Measurements from ENCODE around the gene APC2.
A peak's percentile ranks its signal among the peaks of the same experiment; 100 is the strongest.

Gene APC2

DNA sequence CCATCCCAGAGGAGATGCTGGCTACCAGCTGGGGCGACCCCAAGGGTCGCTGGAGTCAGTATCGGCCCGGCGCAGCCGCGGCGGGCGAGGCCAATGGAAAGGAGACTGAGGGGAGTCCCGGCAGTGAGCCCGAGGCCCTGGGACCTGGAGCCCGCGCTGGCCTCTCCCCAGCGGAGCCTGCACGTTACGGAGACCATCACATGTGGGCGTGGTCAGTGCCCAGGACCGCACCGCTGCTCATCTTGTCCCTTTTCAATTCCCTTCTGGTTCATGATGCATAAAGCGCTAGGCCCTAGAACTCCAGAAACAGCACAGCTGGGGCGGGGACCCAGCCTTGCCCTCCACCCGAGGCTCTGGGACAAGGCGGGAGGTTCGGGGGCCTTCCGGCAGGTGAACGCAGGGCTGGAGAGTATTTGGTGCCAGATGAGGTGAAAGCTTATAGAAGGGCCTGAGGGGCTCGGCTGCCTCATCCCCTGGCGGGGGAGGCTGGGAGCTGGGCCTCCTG is 21.1 kb downstream of the APC2 start:
- no peak overlapping the region for H3K27ac ChIP-seq
- no peaks in the 10 kb centered on the region for H3K9me3 ChIP-seq (ENCODE audit: severe bottlenecking)
- TF ChIP-seq, protein P1, sequence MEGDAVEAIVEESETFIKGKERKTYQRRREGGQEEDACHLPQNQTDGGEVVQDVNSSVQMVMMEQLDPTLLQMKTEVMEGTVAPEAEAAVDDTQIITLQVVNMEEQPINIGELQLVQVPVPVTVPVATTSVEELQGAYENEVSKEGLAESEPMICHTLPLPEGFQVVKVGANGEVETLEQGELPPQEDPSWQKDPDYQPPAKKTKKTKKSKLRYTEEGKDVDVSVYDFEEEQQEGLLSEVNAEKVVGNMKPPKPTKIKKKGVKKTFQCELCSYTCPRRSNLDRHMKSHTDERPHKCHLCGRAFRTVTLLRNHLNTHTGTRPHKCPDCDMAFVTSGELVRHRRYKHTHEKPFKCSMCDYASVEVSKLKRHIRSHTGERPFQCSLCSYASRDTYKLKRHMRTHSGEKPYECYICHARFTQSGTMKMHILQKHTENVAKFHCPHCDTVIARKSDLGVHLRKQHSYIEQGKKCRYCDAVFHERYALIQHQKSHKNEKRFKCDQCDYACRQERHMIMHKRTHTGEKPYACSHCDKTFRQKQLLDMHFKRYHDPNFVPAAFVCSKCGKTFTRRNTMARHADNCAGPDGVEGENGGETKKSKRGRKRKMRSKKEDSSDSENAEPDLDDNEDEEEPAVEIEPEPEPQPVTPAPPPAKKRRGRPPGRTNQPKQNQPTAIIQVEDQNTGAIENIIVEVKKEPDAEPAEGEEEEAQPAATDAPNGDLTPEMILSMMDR (IDR thresholded peaks at IDR 0.05; ENCODE audit: low read depth, low read length) = no peak
- DNase-seq = peak; percentile 66
- no peaks in the 10 kb centered on the region for H3K27me3 ChIP-seq (ENCODE audit: insufficient read depth, low read depth, severe bottlenecking)
- peak overlapping the region; percentile 54 for H3K4me3 ChIP-seq (ENCODE audit: low read depth, low read length)
- H3K36me3 ChIP-seq = peaks cover 8% of the 10 kb centered on the region

DNA sequence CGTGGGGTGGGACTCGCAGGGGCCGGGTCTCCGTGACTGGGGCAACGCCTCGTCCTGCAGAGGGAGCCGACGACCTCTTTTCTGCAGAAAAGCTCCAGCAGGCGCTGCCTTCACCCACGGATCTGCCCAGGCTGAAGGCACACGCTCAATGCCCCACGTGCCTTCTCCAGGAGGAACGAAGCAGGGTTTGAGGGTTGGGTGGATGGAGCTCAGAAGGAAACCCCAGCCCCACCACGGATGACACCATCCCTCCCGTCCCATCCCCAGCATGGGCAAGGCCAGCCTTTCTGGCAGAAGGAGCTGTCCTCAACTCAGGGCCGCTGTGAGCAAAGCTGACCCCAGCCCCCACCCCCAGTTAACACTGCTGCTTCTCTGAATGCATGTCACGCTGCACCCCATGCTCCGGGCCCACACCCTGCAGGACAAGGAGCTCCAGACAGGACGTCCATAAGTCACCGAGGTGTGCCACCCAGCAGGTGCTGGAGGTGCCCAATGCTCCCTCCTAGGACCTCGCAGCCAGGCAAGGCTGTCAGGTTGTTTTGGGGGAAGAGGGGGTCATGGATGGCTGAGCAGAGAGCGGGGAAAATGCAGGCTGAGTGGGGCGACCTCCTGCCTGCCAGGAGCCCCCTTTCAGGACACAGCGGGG is 21.7 kb downstream of the APC2 start:
- Histone ChIP-seq H3K27ac (no peak overlapping the region), H3K9me3 (ENCODE audit: severe bottlenecking) (no peaks in the 10 kb centered on the region), H3K4me3 (ENCODE audit: low read depth, low read length) (peak overlapping the region; percentile 54), H3K36me3 (peaks cover 9% of the 10 kb centered on the region), H3K27me3 (ENCODE audit: insufficient read depth, low read depth, severe bottlenecking) (no peaks in the 10 kb centered on the region)
- TF ChIP-seq, protein P1 (IDR thresholded peaks at IDR 0.05; ENCODE audit: low read depth, low read length) = peak; percentile 64
- DNase-seq = no peak

DNA sequence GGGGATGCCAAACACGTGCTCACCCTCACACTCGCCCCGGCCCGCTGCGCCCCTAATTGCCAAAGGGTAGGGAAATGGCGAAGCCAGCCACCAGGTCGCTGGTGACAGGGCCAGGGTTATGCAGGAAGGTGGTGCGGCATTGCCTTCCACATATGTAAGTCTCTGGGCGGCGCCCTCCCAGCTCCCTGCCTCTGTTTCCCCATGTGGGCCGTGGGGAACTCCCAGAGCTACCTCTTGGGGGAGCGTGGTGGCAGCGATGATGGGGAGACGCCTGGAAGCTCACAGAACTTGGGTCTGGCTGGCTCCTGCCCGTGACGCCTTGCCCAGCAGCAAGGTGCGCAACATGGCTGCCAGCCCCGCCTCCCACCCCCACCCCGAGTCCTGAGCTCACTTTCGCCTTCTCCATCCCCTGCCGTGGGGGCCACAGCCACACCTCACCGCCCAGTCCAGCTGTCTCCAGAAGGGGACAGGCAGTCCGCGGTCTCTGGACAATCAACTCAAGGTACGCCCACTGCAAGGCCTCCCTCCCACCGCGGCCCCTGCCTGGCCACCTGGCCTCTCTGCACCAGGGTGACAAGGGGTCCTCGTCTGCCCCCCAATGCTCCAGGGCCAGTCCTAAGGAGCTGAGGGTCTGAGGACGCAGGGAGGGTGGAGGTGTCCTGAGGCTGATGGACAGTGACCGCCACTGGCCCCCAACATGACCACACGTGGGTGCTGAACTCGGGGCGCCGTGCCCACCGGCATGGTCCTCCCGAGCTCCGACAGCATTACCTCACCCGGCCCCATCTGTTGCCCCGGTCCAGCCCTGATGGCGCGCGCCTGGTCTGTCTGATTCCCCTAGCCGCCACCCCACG is 22.5 kb downstream of the APC2 start:
- TF ChIP-seq, protein P1 (IDR thresholded peaks at IDR 0.05; ENCODE audit: low read depth, low read length) = no peak
- peak overlapping the region; percentile 71 for H3K27ac ChIP-seq
- H3K4me3 ChIP-seq (ENCODE audit: low read depth, low read length) = peak overlapping the region; percentile 31
- DNase-seq = peak; percentile 77
- no peaks in the 10 kb centered on the region for H3K27me3 ChIP-seq (ENCODE audit: insufficient read depth, low read depth, severe bottlenecking)
- peaks cover 14% of the 10 kb centered on the region for H3K36me3 ChIP-seq
- no peaks in the 10 kb centered on the region for H3K9me3 ChIP-seq (ENCODE audit: severe bottlenecking)

DNA sequence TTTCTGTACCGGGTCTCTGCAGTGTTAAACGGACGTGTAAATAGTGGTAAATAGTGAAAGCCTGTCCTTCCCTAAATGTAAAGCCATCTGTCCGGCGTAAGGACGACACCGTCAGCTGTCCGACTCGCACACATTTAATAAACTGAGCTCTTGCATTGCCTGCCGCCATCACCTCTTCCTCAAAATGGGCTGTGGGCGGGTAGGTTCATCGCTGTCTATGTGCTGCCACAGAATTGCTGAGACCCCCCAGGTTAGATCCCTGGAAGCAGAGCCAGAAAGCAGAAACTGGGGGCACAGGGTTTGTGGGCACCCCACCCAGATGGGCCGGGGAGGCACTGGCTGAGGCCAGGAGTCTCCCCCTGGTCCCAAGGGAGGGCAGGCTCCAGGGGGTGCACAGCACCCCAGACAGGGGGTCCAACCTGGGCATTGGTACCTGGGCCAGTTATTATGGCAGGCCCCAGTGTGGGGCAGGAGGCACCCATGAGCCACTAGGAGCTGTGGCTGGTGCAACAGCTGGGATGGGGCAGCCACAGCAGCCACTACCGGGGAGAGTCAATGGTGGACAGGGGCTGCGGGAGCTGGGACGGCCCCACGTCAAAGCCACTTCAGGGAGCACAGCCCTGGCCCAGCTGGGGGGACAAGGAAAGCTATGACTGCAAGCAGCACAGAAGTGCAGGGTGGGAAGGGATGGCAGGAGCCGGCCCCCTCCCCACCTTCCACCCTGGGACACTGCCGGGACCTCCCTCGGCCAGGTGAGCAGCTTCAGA is 23.3 kb downstream of the APC2 start:
- no peak for DNase-seq
- Histone ChIP-seq H3K4me3 (ENCODE audit: low read depth, low read length) (peak overlapping the region; percentile 31), H3K9me3 (ENCODE audit: severe bottlenecking) (no peaks in the 10 kb centered on the region)

More for the DNA sequence above, 23.3 kb downstream of the APC2 start:
- H3K36me3 ChIP-seq = peaks cover 18% of the 10 kb centered on the region
- no peaks in the 10 kb centered on the region for H3K27me3 ChIP-seq (ENCODE audit: insufficient read depth, low read depth, severe bottlenecking)
- TF ChIP-seq, protein P1 (IDR thresholded peaks at IDR 0.05; ENCODE audit: low read depth, low read length) = no peak
- peak overlapping the region; percentile 71 for H3K27ac ChIP-seq

All from WERI-Rb-1 (cell line).